WTC11 (cell line): ENCODE results near the gene NXN. TPM values are rescaled to one million over a fixed set of nuclear protein-coding genes. Genes with fewer than 3 reads are reported as not detected.
A peak's percentile ranks its signal among the peaks of the same experiment; 100 is the strongest.

Source experiments
- ATAC-seq: fragments of 200-7000 bp; cut with Tn5 transposase; 2 replicates; pipeline ENCODE4 v1.10.0; 2021; ENCODE audit warnings: mild to moderate bottlenecking, moderate library complexity
- CTCF ChIA-PET: fragments of 300-600 bp; sonication (Branson Sonifier 250); formaldehyde crosslinking; loops from one replicate; lab custom pipeline; 2021; ENCODE audit warnings: antibody characterized with exemption; lab: Charles Lee
- POLR2A ChIA-PET: fragments of 350-600 bp; sonication (Branson Sonifier 250); formaldehyde crosslinking; loops from one replicate; lab custom pipeline; 2021; ENCODE audit warnings: antibody characterized with exemption; lab: Charles Lee
- DNase-seq: peaks from one replicate; pipeline ENCODE4 v3.0.0; 2021; ENCODE audit warnings: low spot score
- H3K27ac Mint-ChIP-seq: 2 replicates; pipeline ENCODE4 v1.8.0; 2021; ENCODE audit warnings: mixed read lengths
- H3K27me3 Mint-ChIP-seq: 2 replicates; pipeline ENCODE4 v1.8.0; 2021; ENCODE audit warnings: low read depth, mild to moderate bottlenecking, moderate library complexity, mixed read lengths
- H3K36me3 Mint-ChIP-seq: 2 replicates; pipeline ENCODE4 v1.8.0; 2021; ENCODE audit warnings: mixed read lengths
- H3K4me1 Mint-ChIP-seq: 2 replicates; pipeline ENCODE4 v1.8.0; 2022; ENCODE audit warnings: mixed read lengths
- H3K4me3 Mint-ChIP-seq: 2 replicates; pipeline ENCODE4 v1.8.0; 2021; ENCODE audit warnings: mild to moderate bottlenecking, moderate library complexity, mixed read lengths
- H3K9me3 Mint-ChIP-seq: 2 replicates; pipeline ENCODE4 v1.8.0; 2021; ENCODE audit warnings: mixed read lengths
- CDX4 ChIP-seq: fragments of 250-450 bp; sonication (Bioruptor Pico); IDR thresholded peaks from 2 replicates; pipeline ENCODE4 v1.9.0; 2021; ENCODE audit warnings: moderate library complexity, mild to moderate bottlenecking, inconsistent platforms, borderline replicate concordance
- CREM ChIP-seq: sonication (generic); formaldehyde crosslinking; IDR thresholded peaks from 2 replicates; pipeline ENCODE4 v1.8.1; 2022; ENCODE audit warnings: mild to moderate bottlenecking, missing genetic modification reagents, moderate library complexity
- EMX1 ChIP-seq: fragments of 250-450 bp; sonication (Bioruptor Pico); IDR thresholded peaks from 2 replicates; pipeline ENCODE4 v1.8.0; 2021; ENCODE audit warnings: mild to moderate bottlenecking
- ERG ChIP-seq: fragments of 250-450 bp; sonication (Bioruptor Pico); IDR thresholded peaks from 2 replicates; pipeline ENCODE4 v1.8.0; 2021; ENCODE audit warnings: mild to moderate bottlenecking
- FOXP1 ChIP-seq: sonication (generic); formaldehyde crosslinking; IDR thresholded peaks from 2 replicates; pipeline ENCODE4 v1.8.0; 2022; ENCODE audit warnings: missing genetic modification reagents, mild to moderate bottlenecking, moderate library complexity, borderline replicate concordance
- FOXP4 ChIP-seq: sonication (generic); formaldehyde crosslinking; IDR thresholded peaks from 2 replicates; pipeline ENCODE4 v1.8.0; 2022; ENCODE audit warnings: mild to moderate bottlenecking, missing genetic modification reagents
- GRHL2 ChIP-seq: fragments of 250-450 bp; sonication (Bioruptor Pico); IDR thresholded peaks from 2 replicates; pipeline ENCODE4 v1.8.0; 2022; ENCODE audit warnings: mild to moderate bottlenecking, moderate library complexity; ENCODE audit not compliant: insufficient replicate concordance, severe bottlenecking
- HMGA2 ChIP-seq: fragments of 250-450 bp; sonication (Bioruptor Pico); IDR thresholded peaks from 2 replicates; pipeline ENCODE4 v1.4.0; 2021; ENCODE audit warnings: mild to moderate bottlenecking, moderate library complexity
- MLX ChIP-seq: sonication (generic); formaldehyde crosslinking; IDR thresholded peaks from 2 replicates; pipeline ENCODE4 v1.8.1; 2023; ENCODE audit warnings: mild to moderate bottlenecking, missing genetic modification reagents, moderate library complexity
- NR3C1 ChIP-seq: sonication (generic); formaldehyde crosslinking; conservative IDR thresholded peaks from 2 replicates; pipeline ENCODE4 v1.8.1; 2023; ENCODE audit warnings: low read depth, mild to moderate bottlenecking, missing genetic modification reagents
- PREB ChIP-seq: sonication (generic); formaldehyde crosslinking; IDR thresholded peaks from 2 replicates; pipeline ENCODE4 v1.8.1; 2022; ENCODE audit warnings: mild to moderate bottlenecking, missing genetic modification reagents, moderate library complexity, borderline replicate concordance
- SP1 ChIP-seq: sonication (generic); formaldehyde crosslinking; conservative IDR thresholded peaks from 2 replicates; pipeline ENCODE4 v1.8.1; 2022; ENCODE audit warnings: missing genetic modification reagents
- STAT6 ChIP-seq: sonication (generic); formaldehyde crosslinking; conservative IDR thresholded peaks from 2 replicates; pipeline ENCODE4 v1.8.1; 2023; ENCODE audit warnings: mild to moderate bottlenecking, low read depth, missing genetic modification reagents, moderate library complexity
- ZBTB21 ChIP-seq: sonication (generic); formaldehyde crosslinking; IDR thresholded peaks from 2 replicates; pipeline ENCODE4 v1.8.1; 2023; ENCODE audit warnings: mild to moderate bottlenecking, missing genetic modification reagents, borderline replicate concordance
- ZNF263 ChIP-seq: sonication (generic); formaldehyde crosslinking; IDR thresholded peaks from 2 replicates; pipeline ENCODE4 v1.8.1; 2022; ENCODE audit warnings: low read depth, mild to moderate bottlenecking, moderate library complexity, missing genetic modification reagents
- ZNF416 ChIP-seq: fragments of 250-450 bp; sonication (Bioruptor Pico); IDR thresholded peaks from 2 replicates; pipeline ENCODE4 v1.9.0; 2021; ENCODE audit warnings: mild to moderate bottlenecking, inconsistent platforms
- ZNF512 ChIP-seq: sonication (generic); formaldehyde crosslinking; IDR thresholded peaks from 2 replicates; pipeline ENCODE4 v1.8.1; 2022; ENCODE audit warnings: missing genetic modification reagents, borderline replicate concordance
- ZSCAN18 ChIP-seq: fragments of 250-450 bp; sonication (Bioruptor Pico); IDR thresholded peaks from 2 replicates; pipeline ENCODE4 v2.1.2; 2022; ENCODE audit warnings: mild to moderate bottlenecking, moderate library complexity
- total RNA-seq: library from RNA; stranded (reverse); gene quantifications from 3 replicates; pipeline ENCODE4 v1.2.3, GENCODE V29; 2021

NXN gene
- total RNA-seq, 1 experiment from 2014 or later: 96.8 TPM

- TF ChIP-seq STAT6 (CRISPR knock-in tag) (no peak), PREB (CRISPR knock-in tag) (no peak), ZBTB21 (CRISPR knock-in tag) (no peak), CREM (CRISPR knock-in tag) (no peak)
Observed at GRCh38 chr17:920190-920589, 59.4 kb downstream of the NXN start (continued).

GRCh38 chr17:917941-918740 lies 61.4 kb downstream of the NXN start:
- no peaks in the 10 kb centered on the region for H3K27me3 Mint-ChIP-seq
- no peak for DNase-seq
- H3K27ac Mint-ChIP-seq: peak overlapping the region; percentile 98
- ATAC-seq: no peak
- POLR2A ChIA-PET: no interaction called here
- H3K9me3 Mint-ChIP-seq: no peaks in the 10 kb centered on the region
- CTCF ChIA-PET: interaction anchor here (0.5 to 2.8 kb wide), 5 partner anchors 11 to 261 kb away, joined by 3 to 12 read pairs (median 3); partner anchors contain the start of gene ABR
- H3K4me3 Mint-ChIP-seq: no peak overlapping the region
- H3K4me1 Mint-ChIP-seq: peaks cover 70% of the 10 kb centered on the region
- TF ChIP-seq NR3C1 (CRISPR knock-in tag): no peak
- no peak for TF ChIP-seq ZSCAN18 (CRISPR knock-in tag)
- no peak for TF ChIP-seq EMX1 (CRISPR knock-in tag)
- TF ChIP-seq ZNF416: no peak
- TF ChIP-seq ERG (CRISPR knock-in tag): no peak
- no peak for TF ChIP-seq FOXP4
- TF ChIP-seq SP1 (CRISPR knock-in tag): no peak
- no peak for TF ChIP-seq ZNF512 (CRISPR knock-in tag)
- no peak for TF ChIP-seq MLX (CRISPR knock-in tag)
- no peak for TF ChIP-seq GRHL2 (CRISPR knock-in tag)
- TF ChIP-seq ZNF263 (CRISPR knock-in tag): no peak
- TF ChIP-seq HMGA2: no peak
- no peak for TF ChIP-seq FOXP1 (CRISPR knock-in tag)
- no peak for TF ChIP-seq CDX4 (CRISPR knock-in tag)
- TF ChIP-seq, all 79 proteins: peak for 0
- peaks cover 5% of the 10 kb centered on the region; the same call in 1 of the 2 replicates for H3K36me3 Mint-ChIP-seq
